K562 (cell line): ENCODE data around the gene PLEKHG4B. TPM values are rescaled to one million over a fixed set of nuclear protein-coding genes. Genes with fewer than 3 reads are reported as not detected.
A peak's percentile ranks its signal among the peaks of the same experiment; 100 is the strongest.

Experiments used
- C11orf30 ChIP-seq: fragments of 450-650 bp; IDR thresholded peaks from 2 replicates; pipeline ENCODE4 v1.6.1; 2016; ENCODE audit warnings: low read depth, mild to moderate bottlenecking
- CBX1 ChIP-seq: sonication (generic); IDR thresholded peaks from 2 replicates; pipeline ENCODE4 v1.6.1; 2016; ENCODE audit warnings: antibody characterized with exemption, low read depth, mild to moderate bottlenecking
- CTCF ChIP-seq, 3 experiments: IDR thresholded peaks in 2 of 3; conservative IDR thresholded peaks in 1 of 3; 2 replicates each; pipeline ENCODE4 v1.5.1; 2011 to 2012; ENCODE audit warnings: low read length in 3 of 3, mild to moderate bottlenecking in 3 of 3, control low read depth in 2 of 3, improper control_type of control experiment in 1 of 3, inconsistent platforms in 1 of 3, low read depth in 1 of 3, mixed read lengths in 1 of 3, moderate library complexity in 1 of 3; ENCODE audit not compliant: insufficient read depth in 2 of 3
- DMBX1 ChIP-seq: fragments of 250-450 bp; sonication (Bioruptor Pico); IDR thresholded peaks from 2 replicates; pipeline ENCODE4 v1.8.0; 2022; ENCODE audit warnings: inconsistent platforms, mild to moderate bottlenecking, moderate library complexity, borderline replicate concordance
- DNMT1 ChIP-seq: fragments of 450-650 bp; IDR thresholded peaks from 2 replicates; pipeline ENCODE4 v1.6.1; 2016; ENCODE audit warnings: antibody characterized with exemption, mild to moderate bottlenecking
- HEY1 ChIP-seq: fragments of 250-450 bp; sonication (Bioruptor Pico); IDR thresholded peaks from 2 replicates; pipeline ENCODE4 v1.5.0; 2020; ENCODE audit warnings: mild to moderate bottlenecking, moderate library complexity, borderline replicate concordance
- MAFF ChIP-seq: IDR thresholded peaks from 2 replicates; pipeline ENCODE4 v1.6.1; 2012; ENCODE audit warnings: low read length, improper control_type of control experiment
- MAZ ChIP-seq, 2 experiments: fragments of 450-650 bp in 1 of 2; sonication (generic) in 1 of 2; formaldehyde crosslinking; IDR thresholded peaks in 1 of 2; conservative IDR thresholded peaks in 1 of 2; 2 replicates each; pipeline versions ENCODE4 v1.4.0 to v1.5.0; 2020; ENCODE audit warnings: mild to moderate bottlenecking in 1 of 2, missing genetic modification reagents in 1 of 2
- MLLT1 ChIP-seq, 2 experiments: fragments of 450-650 bp; IDR thresholded peaks; 2 replicates each; pipeline ENCODE4 v1.6.1; 2016
- MYNN ChIP-seq, 2 experiments: sonication (generic); formaldehyde crosslinking in 1 of 2; IDR thresholded peaks; 2 replicates each; pipeline versions ENCODE4 v1.5.0 to v1.6.1; 2016 to 2020; ENCODE audit warnings: antibody characterized with exemption in 1 of 2, missing genetic modification reagents in 1 of 2
- NR4A1 ChIP-seq, 2 experiments: fragments of 250-450 bp in 1 of 2; fragments of 450-650 bp in 1 of 2; sonication (Bioruptor Pico) in 1 of 2; IDR thresholded peaks; 2 replicates each; pipeline versions ENCODE4 v1.4.0 to v1.6.1; 2016 to 2020; ENCODE audit warnings: mild to moderate bottlenecking in 2 of 2, missing compliant biosample characterization in 1 of 2, missing genetic modification characterization in 1 of 2, moderate library complexity in 1 of 2
- TAF1 ChIP-seq: IDR thresholded peaks from 2 replicates; pipeline ENCODE4 v1.6.1; 2011; ENCODE audit warnings: mild to moderate bottlenecking, low read length, moderate library complexity; ENCODE audit not compliant: insufficient read depth, control insufficient read depth, severe bottlenecking; ENCODE audit errors: extremely low read depth
- VEZF1 ChIP-seq: fragments of 200-800 bp; sonication (Bioruptor generic); IDR thresholded peaks from 2 replicates; pipeline ENCODE4 v1.6.1; 2017; ENCODE audit warnings: missing genetic modification characterization, missing compliant biosample characterization
- ZBTB43 ChIP-seq: sonication (generic); formaldehyde crosslinking; IDR thresholded peaks from 2 replicates; pipeline ENCODE4 v1.8.0; 2023; ENCODE audit warnings: mild to moderate bottlenecking, missing genetic modification reagents
- ZFX ChIP-seq: sonication (generic); formaldehyde crosslinking; IDR thresholded peaks from 2 replicates; pipeline ENCODE4 v1.8.0; 2022; ENCODE audit warnings: mild to moderate bottlenecking, missing genetic modification reagents, moderate library complexity
- ZNF124 ChIP-seq: sonication (generic); formaldehyde crosslinking; IDR thresholded peaks from 2 replicates; pipeline ENCODE4 v1.8.1; 2022; ENCODE audit warnings: missing genetic modification reagents
- ZNF212 ChIP-seq: fragments of 450-650 bp; formaldehyde crosslinking; IDR thresholded peaks from 2 replicates; pipeline ENCODE4 v1.4.0; 2020; ENCODE audit warnings: mild to moderate bottlenecking
- ZNF75A ChIP-seq: fragments of 450-650 bp; formaldehyde crosslinking; IDR thresholded peaks from 2 replicates; pipeline ENCODE4 v1.4.0; 2020; ENCODE audit warnings: mild to moderate bottlenecking
- polyA plus RNA-seq, 8 experiments: library from polyadenylated mRNA; depleted of rRNA in 4 of 8; stranded (reverse) in 5 of 8; unstranded in 3 of 8; fragments of >200 nt; fragmentation: Nextera tagmentation in 2 of 8; fragmentation: Illumina TruSeq in 1 of 8; extraction: Ambion mirVana in 2 of 8; extraction: Trizol in 1 of 8; gene quantifications; 2 replicates each; pipeline versions ENCODE4 v1.2.1 to v1.2.3, GENCODE V29; 2011 to 2014; ENCODE audit warnings: inconsistent platforms in 1 of 8, missing spikeins in 1 of 8
- total RNA-seq, 7 experiments: library from RNA; depleted of rRNA in 6 of 7; stranded (reverse); fragments of >200 nt in 6 of 7; fragmentation: Illumina TruSeq in 2 of 7; extraction: Trizol in 2 of 7; gene quantifications; 2 replicates each; pipeline versions ENCODE4 v1.2.1 to v1.2.3, GENCODE V29; 2011 to 2021; ENCODE audit warnings: low replicate concordance in 1 of 7
- TF ChIP-seq, protein P1 (sequence below): fragments of 450-650 bp; formaldehyde crosslinking; IDR thresholded peaks from 2 replicates; pipeline ENCODE4 v1.4.0; 2020; ENCODE audit warnings: mild to moderate bottlenecking, moderate library complexity

PLEKHG4B gene
- total and polyA plus RNA-seq, 9 of the 15 experiments (the other 6 are each of a cell fraction or from before 2014, with no cell fraction given) = 0.02 TPM; not detected in 8

- TF ChIP-seq CTCF (IDR thresholded peaks at IDR 0.05 in 2 of 3, conservative IDR thresholded peaks at IDR 0.05 in 1 of 3; ENCODE audit: insufficient read depth in 2 of 3, low read depth in 1 of 3, low read length in 3 of 3) (peak in 1 of 3 experiments; percentile 34; a peak in 1 of 6 replicates), TAF1 (peak; percentile 17), ZNF75A (no peak), MLLT1 (IDR thresholded peaks at IDR 0.05) (0 out of 4 replicates have a peak, but pooled peaks of 1 of the 2 experiments have one; percentile 37), HEY1 (CRISPR knock-in tag) (no peak), ZBTB43 (CRISPR knock-in tag) (no peak), ZNF212 (CRISPR knock-in tag) (no peak), MYNN (IDR thresholded peaks at IDR 0.05) (no peak), MYNN (CRISPR knock-in tag; IDR thresholded peaks at IDR 0.05) (no peak), ZFX (peak; percentile 76), DNMT1 (no peak), C11orf30 (no peak), MAZ (CRISPR knock-in tag; conservative IDR thresholded peaks at IDR 0.05 in 1 of 2, IDR thresholded peaks at IDR 0.05 in 1 of 2) (peak; percentile 40 to 73; a peak in 3 of 4 replicates), CBX1 (no peak), ZNF124 (no peak), NR4A1 (CRISPR knock-in tag; IDR thresholded peaks at IDR 0.05) (no peak), NR4A1 (tag; IDR thresholded peaks at IDR 0.05) (no peak), MAFF (no peak), DMBX1 (CRISPR knock-in tag) (no peak), VEZF1 (CRISPR knock-in tag) (0 out of 2 replicates have a peak, but pooled peaks have one; percentile 14)
- TF ChIP-seq, protein P1, sequence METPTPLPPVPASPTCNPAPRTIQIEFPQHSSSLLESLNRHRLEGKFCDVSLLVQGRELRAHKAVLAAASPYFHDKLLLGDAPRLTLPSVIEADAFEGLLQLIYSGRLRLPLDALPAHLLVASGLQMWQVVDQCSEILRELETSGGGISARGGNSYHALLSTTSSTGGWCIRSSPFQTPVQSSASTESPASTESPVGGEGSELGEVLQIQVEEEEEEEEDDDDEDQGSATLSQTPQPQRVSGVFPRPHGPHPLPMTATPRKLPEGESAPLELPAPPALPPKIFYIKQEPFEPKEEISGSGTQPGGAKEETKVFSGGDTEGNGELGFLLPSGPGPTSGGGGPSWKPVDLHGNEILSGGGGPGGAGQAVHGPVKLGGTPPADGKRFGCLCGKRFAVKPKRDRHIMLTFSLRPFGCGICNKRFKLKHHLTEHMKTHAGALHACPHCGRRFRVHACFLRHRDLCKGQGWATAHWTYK (CRISPR knock-in tag) = no peak
Measured at GRCh38 chr5:218457-219291, 126.7 kb downstream of the PLEKHG4B start (continued).
